Medulla oblongata (tissue), 1 donor: ENCODE measurements around the gene UBASH3B.

Experiments
- DNase-seq: peaks from one replicate; pipeline ENCODE4 v3.0.0-alpha.2; 2015; ENCODE audit errors: extremely low spot score

UBASH3B gene

GRCh38 chr11:122732342-122733315 lies 77.1 kb downstream of the UBASH3B start:
- no peak for DNase-seq

- DNase-seq, result peak; percentile 78
These were observed 77.8 kb downstream of the UBASH3B start for GRCh38 chr11:122733318-122733717.

GRCh38 chr11:122734848-122735496 lies 79.5 kb downstream of the UBASH3B start:
- no peak for DNase-seq

GRCh38 chr11:122737951-122738693 lies 82.6 kb downstream of the UBASH3B start:
- DNase-seq, result no peak

- DNase-seq, result no peak
These were observed 86.2 kb downstream of the UBASH3B start for GRCh38 chr11:122741613-122742300.

DNA sequence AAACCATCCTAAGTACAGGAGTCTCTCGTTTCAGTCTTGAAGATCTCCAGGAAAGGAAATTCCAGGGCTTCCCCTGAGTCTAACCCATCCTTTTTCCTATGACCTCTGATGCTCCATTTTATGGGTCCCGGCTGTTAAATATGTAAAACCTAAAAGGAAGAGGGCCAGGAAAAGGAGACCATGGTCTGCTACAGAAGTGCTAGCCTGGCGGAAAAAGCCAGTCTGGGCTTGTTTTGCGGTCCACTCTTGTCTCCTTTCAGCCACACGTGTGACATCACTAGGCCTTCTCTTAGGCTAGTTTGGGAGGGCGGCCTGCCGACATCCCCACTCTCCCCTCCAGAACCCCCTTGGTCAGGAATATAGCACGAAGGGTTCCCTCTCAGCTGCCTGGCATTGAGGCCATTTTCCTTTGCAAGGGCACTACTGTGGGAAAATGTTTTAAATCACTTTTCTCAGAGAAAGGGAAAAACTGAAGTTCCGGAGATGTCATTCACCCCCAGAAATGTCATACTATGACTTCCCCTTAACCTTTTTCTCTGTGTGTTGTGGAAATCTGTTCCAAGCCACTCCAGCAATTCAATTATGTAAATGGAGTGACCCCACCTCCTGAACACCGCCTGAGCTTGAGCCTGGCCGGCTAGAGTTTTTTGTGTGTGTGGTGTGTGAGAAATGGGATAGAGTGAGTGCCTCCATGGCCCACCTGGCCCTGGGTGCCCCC lies 86.9 kb downstream of the UBASH3B start:
- no peak for DNase-seq

DNA sequence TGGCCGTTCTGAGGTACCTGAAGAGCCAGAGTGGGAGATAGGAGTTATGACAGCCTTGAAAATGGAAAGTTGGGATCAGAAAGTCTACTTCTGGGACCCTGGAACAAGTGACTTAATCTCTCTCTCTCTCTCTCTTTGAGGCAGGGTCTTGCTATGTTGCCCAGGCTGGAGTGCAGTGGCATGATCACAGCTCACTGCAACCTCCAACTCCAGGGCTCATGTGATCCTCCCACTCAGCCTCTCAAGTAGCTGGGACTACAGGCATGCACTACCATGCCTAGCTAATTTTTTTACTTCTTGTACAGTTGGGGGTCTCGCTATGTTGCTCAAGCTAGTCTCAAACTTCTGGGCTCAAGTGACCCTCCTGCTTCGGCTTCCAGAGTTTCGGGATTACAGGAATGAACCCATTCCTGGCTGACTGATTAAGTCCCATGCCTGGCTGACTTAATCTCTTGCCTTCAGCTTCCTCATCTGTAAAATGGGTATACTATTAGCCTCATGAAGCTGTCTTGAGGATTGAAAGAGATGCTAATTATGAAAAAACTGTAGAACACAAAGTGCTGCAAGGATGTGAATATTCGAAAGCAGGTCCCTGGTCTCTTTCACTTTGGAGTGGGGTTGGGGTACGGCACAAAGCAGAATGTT lies 87.7 kb downstream of the UBASH3B start:
- no peak for DNase-seq

DNA sequence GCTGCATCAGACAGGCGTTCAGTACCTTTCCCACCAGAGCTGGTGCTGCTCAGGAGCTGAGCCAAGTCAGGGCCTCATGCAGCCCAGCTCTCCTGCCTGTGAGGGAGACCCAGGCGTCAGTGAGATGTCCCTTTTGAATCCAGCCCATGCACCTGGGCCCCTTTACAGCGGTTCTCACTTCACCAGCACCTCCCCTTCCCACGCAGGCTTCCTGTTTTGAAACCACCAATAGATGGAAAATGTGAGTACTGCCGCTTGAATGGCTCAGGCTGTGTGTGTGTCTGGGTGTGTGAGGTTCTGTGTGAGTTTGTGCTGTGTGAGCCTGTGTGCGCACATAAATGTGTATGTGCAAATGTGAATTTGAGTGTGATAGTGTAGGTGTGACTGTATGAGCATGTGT lies 88.4 kb downstream of the UBASH3B start:
- DNase-seq, result no peak

- no peak for DNase-seq
These were observed 88.8 kb downstream of the UBASH3B start for GRCh38 chr11:122744357-122744756.

GRCh38 chr11:122745111-122745510 lies 89.6 kb downstream of the UBASH3B start:
- DNase-seq, result no peak

DNA sequence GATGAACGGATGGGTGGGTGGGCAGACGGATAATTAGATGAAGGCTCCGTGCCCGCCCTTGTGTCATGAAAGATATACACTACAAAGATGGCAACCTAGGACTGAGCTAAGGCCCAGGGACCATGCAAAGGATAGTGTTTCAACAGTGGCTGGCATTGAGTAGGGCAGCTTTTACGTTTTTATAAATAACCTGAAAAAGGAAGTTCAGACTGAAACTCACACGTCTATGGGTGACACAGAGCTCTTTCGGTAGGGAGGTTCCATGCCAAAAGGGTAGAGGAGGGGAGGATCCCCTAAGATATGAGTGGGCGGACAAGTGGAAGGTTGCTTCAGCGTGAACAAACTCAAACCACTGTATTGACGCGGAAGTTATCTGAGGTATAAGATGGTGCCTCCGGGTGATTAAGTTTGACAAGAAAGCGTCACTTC lies 90.5 kb downstream of the UBASH3B start:
- DNase-seq, result peak; percentile 34

- DNase-seq, result no peak
These were observed 91.2 kb downstream of the UBASH3B start for GRCh38 chr11:122746611-122747244.

DNA sequence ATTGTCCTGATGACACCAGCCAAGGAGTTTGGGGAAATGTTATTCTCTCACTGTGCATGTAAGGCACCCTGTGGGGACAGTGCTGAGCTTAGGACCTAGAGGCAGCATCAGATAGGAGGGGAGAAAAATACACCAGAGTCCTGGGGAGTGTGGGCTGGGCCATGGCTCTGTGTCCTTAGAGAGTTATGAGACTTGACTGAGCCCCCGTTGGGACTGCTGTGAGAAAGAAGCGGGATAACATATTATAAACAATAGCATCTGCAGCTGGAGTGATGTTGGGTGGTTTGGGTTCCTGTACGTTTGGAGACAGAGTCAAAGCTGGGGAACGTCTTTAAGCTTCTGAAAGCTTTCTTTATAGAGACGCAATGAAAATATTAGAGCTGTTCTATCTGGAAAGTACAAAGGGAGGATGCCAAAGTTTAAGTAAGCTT lies 91.8 kb downstream of the UBASH3B start:
- DNase-seq, result no peak

DNA sequence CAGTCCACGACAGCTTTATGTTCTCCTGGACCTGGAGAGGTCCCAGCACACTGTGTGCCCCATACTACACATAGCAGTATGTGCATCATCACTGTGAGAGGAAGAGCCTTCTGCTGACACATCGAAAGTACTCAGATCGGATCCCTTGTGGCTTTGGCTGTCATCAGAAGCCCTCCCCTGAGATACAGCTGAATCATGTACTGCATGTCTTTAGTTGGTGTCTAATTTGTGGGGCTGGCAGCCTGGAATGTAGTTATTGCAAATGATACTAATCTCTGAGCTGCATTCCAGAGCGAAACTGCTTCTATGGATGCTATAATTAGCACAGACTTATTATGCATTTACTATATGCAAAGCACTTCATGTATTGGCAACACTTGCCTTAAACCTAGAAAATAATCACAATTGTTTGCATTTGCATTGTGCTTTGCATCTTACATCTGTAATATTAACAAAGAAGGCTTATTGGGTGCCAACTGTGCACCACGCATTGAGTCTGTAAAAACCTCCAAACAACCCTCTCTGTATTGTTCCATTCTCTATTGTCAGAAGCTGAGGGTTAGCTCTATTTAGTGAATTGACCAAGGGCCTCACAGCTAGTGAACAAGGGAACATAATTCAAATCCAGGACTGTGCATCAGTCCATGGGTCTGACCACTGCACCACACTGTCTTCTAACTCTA lies 93.6 kb downstream of the UBASH3B start:
- peak; percentile 82 for DNase-seq

GRCh38 chr11:122750049-122750448 lies 94.5 kb downstream of the UBASH3B start:
- no peak for DNase-seq

DNA sequence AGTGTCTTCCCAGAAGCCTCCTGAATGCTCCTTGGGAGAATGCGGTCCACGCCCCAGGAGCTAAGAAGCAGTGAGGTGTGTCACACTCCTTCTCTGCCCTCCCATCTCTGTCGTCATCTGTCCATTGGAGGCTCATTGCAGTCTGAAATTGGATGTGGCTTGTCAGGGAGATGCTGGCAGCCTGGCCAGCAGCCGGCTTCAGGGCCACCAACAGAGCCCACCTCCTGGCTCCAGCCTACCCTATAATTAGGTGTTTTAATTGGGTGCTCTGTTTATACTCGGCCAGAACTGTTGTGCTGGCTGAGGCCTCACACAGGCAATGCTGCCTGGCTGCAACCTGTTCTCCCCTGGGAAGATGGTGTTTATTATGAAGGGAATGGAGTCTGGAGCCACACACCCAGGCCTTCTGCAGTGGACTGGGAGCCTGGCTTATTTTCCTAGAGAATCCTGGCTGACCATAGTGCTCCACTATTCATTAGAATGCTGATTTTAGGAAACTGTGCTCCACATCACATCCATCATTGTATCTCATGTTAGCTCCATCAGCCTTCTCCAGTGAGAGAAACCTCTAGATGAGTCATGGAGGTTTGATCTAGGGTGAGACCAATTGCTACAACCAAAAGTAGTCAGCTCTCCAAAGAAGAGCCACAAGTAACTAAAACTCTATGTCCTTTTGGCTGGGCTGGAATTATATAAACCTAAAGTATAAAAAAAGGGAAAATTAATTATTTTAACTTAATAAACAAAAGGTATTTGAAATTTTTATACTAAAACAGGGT lies 96.0 kb downstream of the UBASH3B start:
- DNase-seq, result no peak

- DNase-seq, result no peak
These were observed 98.5 kb downstream of the UBASH3B start for GRCh38 chr11:122754028-122754427.

DNA sequence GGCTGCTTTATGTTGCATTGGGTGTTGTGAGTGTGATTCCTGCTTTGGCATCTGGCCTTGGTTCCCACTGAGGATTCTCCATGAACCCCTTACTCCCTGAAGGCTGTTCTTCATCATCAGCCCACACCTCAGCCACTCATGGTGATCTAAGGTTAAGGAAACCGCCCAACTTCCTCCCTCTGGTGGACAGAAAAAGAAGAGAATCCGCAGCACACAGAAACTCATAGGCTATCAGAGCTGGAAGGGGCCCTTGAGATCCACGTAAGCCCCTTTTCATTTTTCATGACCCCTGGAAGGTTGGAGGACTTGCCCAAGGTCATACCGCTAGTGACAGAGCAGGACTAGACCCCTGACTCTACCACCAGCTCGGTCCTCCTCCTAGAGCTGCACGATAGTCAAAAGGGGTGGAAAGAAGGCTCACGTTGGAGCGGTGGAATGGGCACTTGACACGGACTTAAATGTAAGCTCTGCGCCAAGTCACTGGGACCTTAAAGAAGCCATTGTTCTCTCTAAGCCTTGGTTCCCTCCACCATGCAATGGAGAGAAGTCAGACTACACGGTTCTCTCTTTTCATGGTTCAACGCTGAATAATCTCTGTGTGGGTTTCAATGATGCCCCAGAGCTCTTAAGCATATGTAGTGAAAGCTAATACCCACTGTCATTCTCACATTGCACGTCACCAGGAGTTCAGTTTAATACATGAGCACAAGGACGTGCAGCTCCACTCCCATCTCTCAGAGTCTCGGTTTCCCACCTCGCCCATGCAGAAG lies 99.2 kb downstream of the UBASH3B start:
- no peak for DNase-seq
